A673 (cell line): Measurements from ENCODE around the gene SNAP25. TPM values are rescaled to one million over a fixed set of nuclear protein-coding genes. Genes with fewer than 3 reads are reported as not detected.

ENCODE experiments used
- BruUV-seq: library from RNA; stranded (reverse); fragments of 400-500 nt; replicated peaks from 2 replicates; lab custom pipeline; 2021; lab: Mats Ljungman, UMichigan
- CTCF ChIA-PET: fragments of 300-600 bp; sonication (Branson Sonifier 250); formaldehyde crosslinking; loops from one replicate; lab custom pipeline; 2022; ENCODE audit warnings: antibody characterized with exemption; lab: Charles Lee
- POLR2A ChIA-PET: fragments of 300-600 bp; sonication (Branson Sonifier 250); formaldehyde crosslinking; loops from one replicate; lab custom pipeline; 2022; ENCODE audit warnings: antibody characterized with exemption; ENCODE audit not compliant: low non-redundant PET; lab: Charles Lee
- DNase-seq: peaks from one replicate; pipeline ENCODE4 v3.0.0-alpha.2; 2015; ENCODE audit warnings: low spot score
- H3K27ac ChIP-seq: fragments of 200-600 bp; sonication (generic); 2 replicates; pipeline ENCODE4 v1.5.1; 2016; ENCODE audit warnings: mixed run types, low read depth, mild to moderate bottlenecking, mixed read lengths, antibody characterized with exemption, low read length; ENCODE audit not compliant: poor library complexity, severe bottlenecking
- H3K27me3 ChIP-seq: fragments of 200-600 bp; sonication (generic); replicated peaks from 2 replicates; pipeline ENCODE4 v1.6.1; 2017; ENCODE audit warnings: mixed run types, low read depth, mild to moderate bottlenecking, mixed read lengths, antibody characterized with exemption, low read length; ENCODE audit not compliant: insufficient read depth, poor library complexity
- H3K36me3 ChIP-seq: fragments of 200-600 bp; sonication (generic); 2 replicates; pipeline ENCODE4 v1.6.1; 2016; ENCODE audit warnings: mixed run types, mild to moderate bottlenecking, mixed read lengths, antibody characterized with exemption, low read length; ENCODE audit not compliant: insufficient read depth, poor library complexity, severe bottlenecking
- H3K4me1 ChIP-seq: fragments of 200-600 bp; sonication (generic); 2 replicates; pipeline ENCODE4 v1.6.1; 2017; ENCODE audit warnings: mixed run types, mild to moderate bottlenecking, mixed read lengths, antibody characterized with exemption, low read length; ENCODE audit not compliant: insufficient read depth, poor library complexity, severe bottlenecking
- H3K4me3 ChIP-seq: fragments of 200-600 bp; sonication (generic); 2 replicates; pipeline ENCODE4 v1.5.1; 2016; ENCODE audit warnings: low read depth, mixed run types, mild to moderate bottlenecking, mixed read lengths, low read length; ENCODE audit not compliant: poor library complexity, severe bottlenecking
- H3K9me3 ChIP-seq: fragments of 200-600 bp; sonication (generic); 2 replicates; pipeline ENCODE4 v1.6.1; 2016; ENCODE audit warnings: mixed run types, low read depth, mild to moderate bottlenecking, mixed read lengths, antibody characterized with exemption, low read length; ENCODE audit not compliant: poor library complexity, severe bottlenecking
- CTCF ChIP-seq: fragments of 300-800, 200-600 bp; sonication (generic); conservative IDR thresholded peaks from 2 replicates; pipeline ENCODE4 v1.5.1; 2017; ENCODE audit warnings: low read depth, mild to moderate bottlenecking, antibody characterized with exemption, low read length, moderate library complexity, mixed read lengths
- EZH2 ChIP-seq: fragments of 200-600 bp; sonication (generic); IDR thresholded peaks from 2 replicates; pipeline ENCODE4 v1.6.1; 2017; ENCODE audit warnings: borderline replicate concordance, low read depth, mild to moderate bottlenecking, mixed read lengths, antibody characterized with exemption, low read length; ENCODE audit not compliant: poor library complexity, severe bottlenecking
- intact Hi-C: fragments of 100-400 bp; cut with micrococcal nuclease; formaldehyde crosslinking; loops from one replicate; pipeline ENCODE4 v1.10.0; 2022; ENCODE audit not compliant: unreplicated experiment
- total RNA-seq: library from RNA; stranded (reverse); gene quantifications from 2 replicates; pipeline ENCODE4 v1.2.3, GENCODE V29; 2021

Gene SNAP25
- total RNA-seq, 1 experiment from 2014 or later, result 5.8 TPM

- Histone ChIP-seq H3K36me3 (no peaks in the 10 kb centered on the region), H3K9me3 (no peaks in the 10 kb centered on the region), H3K4me1 (peaks cover 4% of the 10 kb centered on the region), H3K27me3 (no peaks in the 10 kb centered on the region), H3K27ac (no peak overlapping the region), H3K4me3 (no peak overlapping the region)
- ChIA-PET POLR2A (interaction anchor here (0.7 kb wide), 1 partner anchor 261 kb away, joined by 3 read pairs; no protein-coding TSS in a partner anchor), CTCF (no interaction called here)
- intact Hi-C loops, result no loop called here
- TF ChIP-seq CTCF, result no peak
- no peak for TF ChIP-seq EZH2
- DNase-seq, result no peak
- no TSS peak for BruUV-seq
These were observed 18.2 kb downstream of the SNAP25 start for GRCh38 chr20:10236540-10237533.

- CTCF ChIA-PET, result interaction anchor here (0.6 kb wide), 1 partner anchor 326 kb away, joined by 9 read pairs; no protein-coding TSS in a partner anchor
- intact Hi-C loops, result no loop called here
- H3K4me3 ChIP-seq, result no peak overlapping the region
- POLR2A ChIA-PET, result no interaction called here
- TF ChIP-seq CTCF, result no peak
- no peak for TF ChIP-seq EZH2
- no TSS peak for BruUV-seq
- H3K27me3 ChIP-seq, result no peaks in the 10 kb centered on the region
- peak; percentile 56 for DNase-seq
- no peaks in the 10 kb centered on the region for H3K9me3 ChIP-seq
- no peaks in the 10 kb centered on the region for H3K36me3 ChIP-seq
- peaks cover 4% of the 10 kb centered on the region for H3K4me1 ChIP-seq
- H3K27ac ChIP-seq, result no peak overlapping the region
These were observed 21.3 kb downstream of the SNAP25 start for GRCh38 chr20:10239954-10240353.

GRCh38 chr20:10240655-10241054, 22.0 kb downstream of the SNAP25 start:
- DNase-seq, result no peak
- Histone ChIP-seq H3K4me3 (no peak overlapping the region), H3K9me3 (no peaks in the 10 kb centered on the region), H3K4me1 (peaks cover 4% of the 10 kb centered on the region), H3K27ac (no peak overlapping the region), H3K36me3 (no peaks in the 10 kb centered on the region), H3K27me3 (no peaks in the 10 kb centered on the region)
- TF ChIP-seq CTCF, result no peak
- no peak for TF ChIP-seq EZH2
- intact Hi-C loops, result no loop called here
- BruUV-seq, result no TSS peak
- POLR2A ChIA-PET, result no interaction called here
- CTCF ChIA-PET, result no interaction called here
